Kidney (tissue), 14 donors: ENCODE data around the gene RGS12. TPM values are rescaled to one million over a fixed set of nuclear protein-coding genes. Genes with fewer than 3 reads are reported as not detected.

ENCODE experiments used
- DNase-seq, 5 donors: peaks; one replicate each; pipeline ENCODE4 v3.0.0-alpha.2; 2013 to 2020
- FAIRE-seq: peaks from 2 replicates; lab custom pipeline; 2012; peaks lifted over from hg19 to GRCh38; lab: Jason Lieb, UNC
- H3K27ac ChIP-seq, 2 donors: one replicate each; pipeline ENCODE4 v1.7.0; 2013; ENCODE audit warnings: low read depth in 2 of 2, low read length in 2 of 2, inconsistent platforms in 1 of 2
- H3K27me3 ChIP-seq: one replicate; pipeline ENCODE4 v1.7.1; 2013; ENCODE audit warnings: low read length, inconsistent platforms; ENCODE audit not compliant: control insufficient read depth, insufficient read depth
- H3K36me3 ChIP-seq, 3 donors: one replicate each; pipeline versions ENCODE4 v1.7.0 to v1.7.1; 2013; ENCODE audit warnings: low read length in 3 of 3, control low read depth in 1 of 3, inconsistent platforms in 1 of 3; ENCODE audit not compliant: insufficient read depth in 3 of 3, control insufficient read depth in 2 of 3
- H3K4me1 ChIP-seq, 3 donors: one replicate each; pipeline versions ENCODE4 v1.7.0 to v1.7.1; 2013; ENCODE audit warnings: low read length in 3 of 3, inconsistent platforms in 1 of 3, low read depth in 1 of 3; ENCODE audit not compliant: control insufficient read depth in 2 of 3, insufficient read depth in 2 of 3
- H3K4me3 ChIP-seq, 3 donors: one replicate each; pipeline versions ENCODE4 v1.7.0 to v1.8.1; 2013; ENCODE audit warnings: low read length in 3 of 3, control low read depth in 1 of 3, inconsistent platforms in 1 of 3
- H3K9ac ChIP-seq, 3 donors: one replicate each; pipeline versions ENCODE4 v1.7.0 to v1.7.1; 2013; ENCODE audit warnings: low read length in 3 of 3, control low read depth in 1 of 3, inconsistent platforms in 1 of 3
- H3K9me3 ChIP-seq, 3 donors: one replicate each; pipeline versions ENCODE4 v1.7.0 to v1.7.1; 2013; ENCODE audit warnings: low read length in 3 of 3, control low read depth in 1 of 3, inconsistent platforms in 1 of 3; ENCODE audit not compliant: control insufficient read depth in 2 of 3, insufficient read depth in 1 of 3
- intact Hi-C: fragments of 100-400 bp; cut with DNase I; formaldehyde crosslinking; loops from one replicate; pipeline ENCODE4 v1.11.1; 2022
- polyA plus RNA-seq: library from polyadenylated mRNA; stranded (reverse); fragments of 350-450 nt; fragmentation: Illumina TruSeq; extraction: RNeasy Lipid Tissue Mini Kit (QIAGEN cat#74804); gene quantifications from one replicate; pipeline ENCODE4 v1.2.3, GENCODE V29; 2014; ENCODE audit warnings: low read depth, low replicate concordance; ENCODE audit not compliant: insufficient read depth
- total RNA-seq: library from RNA; stranded (reverse); fragmentation: NEBNext Ultra II Directional; extraction: Animal tissue kit (Norgen Biotek cat#: 25700); gene quantifications from one replicate; pipeline ENCODE4 v1.2.1, GENCODE V29; 2021
- TF ChIP-seq, protein P1 (sequence below): IDR thresholded peaks from 3 replicates; pipeline ENCODE4 v1.5.1; 2012; ENCODE audit warnings: mild to moderate bottlenecking, moderate library complexity, borderline replicate concordance; ENCODE audit not compliant: insufficient read depth; ENCODE audit errors: extremely low read depth
- donor health status: control.
- donor health status: control.
- donor health status: control.
- donor health status: control.
- donor health status: control.
- donor health status: DM: yes; HTN: yes; CAD: no.
- donor health status: Normal renal cell carcinoma (clear cell type).

RGS12 gene
- total and polyA plus RNA-seq, 2 donors from 2014 or later, result 18.0 to 35.5 TPM

DNA sequence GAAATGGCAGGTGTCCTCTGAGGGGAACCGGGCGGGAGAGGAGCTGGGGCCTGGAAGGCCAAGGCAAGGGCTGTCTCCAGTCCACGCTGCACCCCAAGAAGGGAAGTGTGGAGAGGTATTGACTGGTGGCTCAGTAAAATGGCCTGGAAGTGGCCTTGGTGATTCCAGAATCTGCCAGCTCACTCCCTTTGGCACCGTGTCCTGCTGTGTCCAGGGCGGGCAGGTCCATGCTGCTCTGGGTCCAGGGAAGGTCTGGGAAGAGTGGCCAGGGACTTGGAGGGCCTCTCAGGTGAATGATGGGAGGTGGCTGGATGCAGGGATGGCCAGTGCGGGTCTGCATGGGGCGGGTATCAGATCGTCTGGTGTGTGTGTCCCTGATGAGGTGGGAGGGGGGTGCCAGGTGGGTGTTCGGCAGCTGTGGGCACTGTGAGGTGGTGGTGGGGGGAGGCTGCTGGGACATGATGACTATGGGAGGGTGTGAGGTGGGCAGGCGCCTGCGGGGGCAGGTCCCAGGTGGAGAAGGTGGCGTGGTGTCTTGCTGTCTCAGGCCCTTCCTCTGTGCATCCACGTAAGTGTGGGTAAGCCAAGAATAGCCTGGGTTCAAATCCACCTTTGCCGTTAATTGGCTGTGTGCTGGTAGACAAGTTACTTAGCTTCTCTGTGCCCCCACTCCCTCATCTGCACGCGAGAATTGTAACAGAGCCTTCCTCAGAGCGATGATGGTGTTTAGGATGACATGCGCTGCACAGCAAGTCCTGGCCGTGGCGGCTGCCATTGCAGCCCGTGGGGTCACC, 17.7 kb downstream of the RGS12 start:
- H3K4me1 ChIP-seq, result peaks cover 0 to 7% (median 0%) of the 10 kb centered on the region in 3 donors
- H3K27me3 ChIP-seq, result no peaks in the 10 kb centered on the region
- no peak overlapping the region for H3K9ac ChIP-seq
- intact Hi-C loops, result no loop called here
- no peak overlapping the region for H3K4me3 ChIP-seq
- FAIRE-seq (no peak), DNase-seq (peak in 3 of 5 donors; percentile 8 to 61 (median 38))
- TF ChIP-seq, protein P1, sequence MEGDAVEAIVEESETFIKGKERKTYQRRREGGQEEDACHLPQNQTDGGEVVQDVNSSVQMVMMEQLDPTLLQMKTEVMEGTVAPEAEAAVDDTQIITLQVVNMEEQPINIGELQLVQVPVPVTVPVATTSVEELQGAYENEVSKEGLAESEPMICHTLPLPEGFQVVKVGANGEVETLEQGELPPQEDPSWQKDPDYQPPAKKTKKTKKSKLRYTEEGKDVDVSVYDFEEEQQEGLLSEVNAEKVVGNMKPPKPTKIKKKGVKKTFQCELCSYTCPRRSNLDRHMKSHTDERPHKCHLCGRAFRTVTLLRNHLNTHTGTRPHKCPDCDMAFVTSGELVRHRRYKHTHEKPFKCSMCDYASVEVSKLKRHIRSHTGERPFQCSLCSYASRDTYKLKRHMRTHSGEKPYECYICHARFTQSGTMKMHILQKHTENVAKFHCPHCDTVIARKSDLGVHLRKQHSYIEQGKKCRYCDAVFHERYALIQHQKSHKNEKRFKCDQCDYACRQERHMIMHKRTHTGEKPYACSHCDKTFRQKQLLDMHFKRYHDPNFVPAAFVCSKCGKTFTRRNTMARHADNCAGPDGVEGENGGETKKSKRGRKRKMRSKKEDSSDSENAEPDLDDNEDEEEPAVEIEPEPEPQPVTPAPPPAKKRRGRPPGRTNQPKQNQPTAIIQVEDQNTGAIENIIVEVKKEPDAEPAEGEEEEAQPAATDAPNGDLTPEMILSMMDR, result no peak
- no peak overlapping the region for H3K27ac ChIP-seq
- peaks cover 0 to 2% (median 0%) of the 10 kb centered on the region in 3 donors for H3K36me3 ChIP-seq
- no peaks in the 10 kb centered on the region for H3K9me3 ChIP-seq

DNA sequence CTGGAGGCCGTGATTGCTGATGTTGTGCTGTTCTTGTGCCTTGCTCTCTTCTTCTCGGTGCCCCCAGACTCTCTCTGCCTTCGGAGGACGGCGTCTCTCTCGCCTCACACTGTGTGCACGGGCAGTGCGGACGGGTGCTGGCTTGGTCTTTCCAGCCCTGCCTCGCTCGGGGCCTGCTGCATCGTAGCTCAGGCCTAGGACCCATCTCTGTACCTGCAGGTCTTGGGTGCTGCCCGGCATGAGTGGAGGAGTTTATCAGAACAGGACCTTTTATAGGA, 18.2 kb downstream of the RGS12 start:
- Histone ChIP-seq H3K27ac (no peak overlapping the region), H3K27me3 (no peaks in the 10 kb centered on the region), H3K4me3 (no peak overlapping the region), H3K9me3 (no peaks in the 10 kb centered on the region), H3K4me1 (peaks cover 0 to 2% (median 0%) of the 10 kb centered on the region in 3 donors), H3K9ac (no peak overlapping the region), H3K36me3 (peaks cover 0 to 2% (median 0%) of the 10 kb centered on the region in 3 donors)
- DNase-seq, result peak in 2 of 5 donors; percentile 7 to 56
- TF ChIP-seq, protein P1, result no peak
- no peak for FAIRE-seq
- intact Hi-C loops, result no loop called here

DNA sequence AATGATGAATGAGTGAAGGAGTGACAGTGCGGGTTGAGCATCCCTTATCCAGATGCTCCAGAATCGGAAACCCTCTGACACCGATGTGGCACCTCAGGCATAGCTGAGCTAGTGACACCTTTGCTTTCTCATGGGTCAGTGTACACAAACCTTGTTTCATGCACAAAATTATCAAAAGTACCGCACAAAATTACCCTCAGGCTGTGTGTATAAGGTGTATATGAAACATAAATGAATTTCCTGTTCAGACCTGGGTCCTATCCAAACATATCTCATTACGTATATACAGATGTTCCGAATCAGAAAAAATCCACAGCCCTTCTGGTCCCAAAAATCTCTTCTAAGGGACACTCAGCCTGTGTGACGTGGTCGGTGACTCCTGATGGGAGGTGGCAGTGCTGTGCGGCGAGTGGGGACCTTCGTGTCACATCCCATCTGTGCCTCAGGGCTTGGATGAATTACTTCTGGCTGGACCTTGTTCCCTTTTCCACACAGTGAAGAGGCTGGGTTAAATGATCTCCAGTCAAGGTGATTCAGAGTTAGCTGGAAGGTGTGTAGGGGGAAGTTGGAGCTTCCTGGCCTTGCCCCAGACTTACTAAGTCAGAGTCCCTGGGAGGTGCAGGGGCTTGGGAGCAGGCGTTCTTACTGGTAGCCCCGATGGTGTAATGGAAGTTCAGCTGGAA, 18.8 kb downstream of the RGS12 start:
- H3K27me3 ChIP-seq, result no peaks in the 10 kb centered on the region
- FAIRE-seq (no peak), DNase-seq (peak in 3 of 5 donors; percentile 8 to 37 (median 22))
- peaks cover 0 to 2% (median under 1%) of the 10 kb centered on the region in 3 donors for H3K36me3 ChIP-seq
- peaks cover 0 to 2% (median 0%) of the 10 kb centered on the region in 3 donors for H3K4me1 ChIP-seq
- no peaks in the 10 kb centered on the region for H3K9me3 ChIP-seq
- H3K27ac ChIP-seq, result no peak overlapping the region
- TF ChIP-seq, protein P1, result no peak
- no peak overlapping the region for H3K9ac ChIP-seq
- intact Hi-C loops, result no loop called here
- no peak overlapping the region for H3K4me3 ChIP-seq
